HepG2 (cell line): Measurements from ENCODE around the gene FAM3C. TPM values are rescaled to one million over a fixed set of nuclear protein-coding genes. Genes with fewer than 3 reads are reported as not detected.
"Not testable (repeated sequence)": the region's sequence is repeated elsewhere in the genome, so short reads cannot be mapped to it uniquely, and the experiment has no call there.

Source experiments
- ATAC-seq: fragments of 200-7000 bp; cut with Tn5 transposase; 3 replicates; pipeline ENCODE4 v1.9.1; 2020; ENCODE audit warnings: mild to moderate bottlenecking, moderate library complexity
- BruUV-seq: library from RNA; stranded (reverse); fragments of 400-500 nt; replicated peaks from 2 replicates; lab custom pipeline; 2021; lab: Mats Ljungman, UMichigan
- CTCF ChIA-PET: fragments of 300-600 bp; formaldehyde crosslinking; extraction: SDS; loops from one replicate; lab custom pipeline; 2021; ENCODE audit warnings: low total read pairs, inconsistent platforms, low intra/inter-chr PET ratio; lab: Yijun Ruan, JAX
- POLR2A ChIA-PET: fragments of 350-600 bp; sonication (Branson Sonifier 250); formaldehyde crosslinking; loops from one replicate; lab custom pipeline; 2020; ENCODE audit warnings: antibody characterized with exemption, inconsistent platforms; lab: Yijun Ruan, JAX
- DNase-seq: peaks from one replicate; pipeline ENCODE4 v3.0.0-alpha.2; 2015; ENCODE audit warnings: low spot score
- FAIRE-seq: peaks from 3 replicates; lab custom pipeline; 2011; peaks lifted over from hg19 to GRCh38; lab: Jason Lieb, UNC
- H2AFZ ChIP-seq: one replicate; pipeline ENCODE4 v1.6.1; 2011; ENCODE audit warnings: low read length, inconsistent platforms
- H3K27ac ChIP-seq: fragments of 300-600 bp; 3 replicates; pipeline ENCODE4 v1.8.0; 2011; ENCODE audit warnings: mixed run types, mild to moderate bottlenecking, mixed read lengths, low read length, inconsistent platforms; ENCODE audit not compliant: insufficient read depth; ENCODE audit errors: extremely low read length
- H3K27me3 ChIP-seq, 2 experiments: fragments of 200-600 bp in 1 of 2; 2 replicates in 1 of 2; 3 replicates in 1 of 2; pipeline versions ENCODE4 v1.6.0 to v1.8.0; 2011; ENCODE audit warnings: low read length in 2 of 2, mild to moderate bottlenecking in 2 of 2, moderate library complexity in 2 of 2, inconsistent platforms in 1 of 2; ENCODE audit not compliant: insufficient read depth in 2 of 2, control insufficient read depth in 1 of 2
- H3K36me3 ChIP-seq, 2 experiments: fragments of 200-600 bp in 1 of 2; replicated peaks in 1 of 2; 2 replicates in 1 of 2; 3 replicates in 1 of 2; pipeline versions ENCODE4 v1.5.1 to v1.8.0; 2011; ENCODE audit warnings: low read length in 2 of 2, inconsistent platforms in 1 of 2; ENCODE audit not compliant: insufficient read depth in 2 of 2, control insufficient read depth in 1 of 2
- H3K4me1 ChIP-seq: 2 replicates; pipeline ENCODE4 v1.5.1; 2012; ENCODE audit warnings: low read length, inconsistent platforms; ENCODE audit not compliant: insufficient read depth
- H3K4me2 ChIP-seq: 2 replicates; pipeline ENCODE4 v1.6.0; 2011; ENCODE audit warnings: low read depth, low read length, inconsistent platforms
- H3K4me3 ChIP-seq, 3 experiments: fragments of 200-600 bp in 1 of 3; sonication (generic), shearing (Covaris generic) in 1 of 3; replicated peaks in 1 of 3; 2 replicates each; pipeline ENCODE4 v1.5.1; 2011 to 2016; ENCODE audit warnings: low read length in 3 of 3, inconsistent platforms in 2 of 3, low read depth in 2 of 3, mild to moderate bottlenecking in 2 of 3, control low read depth in 1 of 3, mixed read lengths in 1 of 3; ENCODE audit not compliant: insufficient read depth in 1 of 3
- H3K79me2 ChIP-seq: one replicate; pipeline ENCODE4 v1.6.1; 2011; ENCODE audit warnings: low read length, inconsistent platforms; ENCODE audit not compliant: insufficient read depth
- H3K9ac ChIP-seq: 2 replicates; pipeline ENCODE4 v1.6.0; 2011; ENCODE audit warnings: mild to moderate bottlenecking, low read depth, low read length, inconsistent platforms; ENCODE audit not compliant: insufficient read depth
- H3K9me3 ChIP-seq: 2 replicates; pipeline ENCODE4 v1.5.1; 2012; ENCODE audit warnings: mild to moderate bottlenecking, low read length
- H4K20me1 ChIP-seq: 2 replicates; pipeline ENCODE4 v1.6.0; 2011; ENCODE audit warnings: inconsistent platforms, mild to moderate bottlenecking, low read length, moderate library complexity; ENCODE audit not compliant: insufficient read depth
- FOXM1 ChIP-seq: sonication (generic); formaldehyde crosslinking; IDR thresholded peaks from 2 replicates; pipeline ENCODE4 v1.5.0; 2020; ENCODE audit warnings: missing genetic modification reagents
- NR3C1 ChIP-seq: sonication (generic); formaldehyde crosslinking; IDR thresholded peaks from 2 replicates; pipeline ENCODE4 v1.4.0; 2020; ENCODE audit warnings: missing genetic modification reagents
- POGZ ChIP-seq: sonication (generic); formaldehyde crosslinking; IDR thresholded peaks from 2 replicates; pipeline ENCODE4 v1.4.0; 2020; ENCODE audit warnings: mild to moderate bottlenecking, missing genetic modification reagents
- RXRA ChIP-seq: sonication (generic); formaldehyde crosslinking; IDR thresholded peaks from 2 replicates; pipeline ENCODE4 v1.5.1; 2020; ENCODE audit warnings: missing genetic modification reagents
- ZNF33A ChIP-seq: sonication (generic); formaldehyde crosslinking; IDR thresholded peaks from 2 replicates; pipeline ENCODE4 v1.5.1; 2020; ENCODE audit warnings: missing genetic modification reagents, mild to moderate bottlenecking, moderate library complexity, borderline replicate concordance
- ZNF510 ChIP-seq: sonication (generic); formaldehyde crosslinking; IDR thresholded peaks from 2 replicates; pipeline ENCODE4 v1.4.0; 2020; ENCODE audit warnings: low read depth, mild to moderate bottlenecking, missing genetic modification reagents
- WGBS: methylation state at CpG from one replicate; pipeline ENCODE4 v1.1.6; 2017; ENCODE audit warnings: low lambda C conversion rate; 5-methylcytosine and 5-hydroxymethylcytosine counted together
- in situ Hi-C: cut with HindIII; loops from 2 replicates; pipeline ENCODE4 v1.10.0; 2017; ENCODE audit warnings: low pct_unique_long_range_greater_than_20kb; ENCODE audit not compliant: extremely low pct_ligation_motif_present
- intact Hi-C: fragments of 100-400 bp; cut with micrococcal nuclease; formaldehyde crosslinking; loops from one replicate; pipeline ENCODE4 v1.10.0; 2022; ENCODE audit not compliant: unreplicated experiment
- polyA plus RNA-seq, 8 experiments: library from polyadenylated mRNA; depleted of rRNA in 3 of 8; stranded (reverse) in 7 of 8; unstranded in 1 of 8; fragments of >200 nt; fragmentation: Illumina TruSeq in 4 of 8; extraction: Trizol in 4 of 8; gene quantifications; 2 replicates each; pipeline versions ENCODE4 v1.2.1 to v1.2.3, GENCODE V29; 2011 to 2016; ENCODE audit warnings: low read depth in 4 of 8, missing spikeins in 1 of 8, mixed read lengths in 1 of 8; ENCODE audit not compliant: insufficient read depth in 1 of 8
- total RNA-seq, 5 experiments: library from RNA; depleted of rRNA; stranded (reverse); fragments of >200 nt; fragmentation: Illumina TruSeq; extraction: Trizol; gene quantifications; 2 replicates each; pipeline ENCODE4 v1.2.3, GENCODE V29; 2016; ENCODE audit warnings: low read depth in 1 of 5
- TF ChIP-seq, protein P1 (sequence below): sonication (generic); formaldehyde crosslinking; IDR thresholded peaks from 2 replicates; pipeline ENCODE4 v1.4.0; 2020; ENCODE audit warnings: mild to moderate bottlenecking, missing genetic modification reagents, borderline replicate concordance
- TF ChIP-seq, protein P2 (sequence below): sonication (generic); formaldehyde crosslinking; IDR thresholded peaks from 2 replicates; pipeline ENCODE4 v1.8.0; 2022; ENCODE audit warnings: mild to moderate bottlenecking, missing genetic modification reagents
- TF ChIP-seq, protein P3 (sequence below): sonication (generic); formaldehyde crosslinking; conservative IDR thresholded peaks from 2 replicates; pipeline ENCODE4 v1.8.0; 2022; ENCODE audit warnings: low read depth, missing genetic modification reagents

The FAM3C gene
- total and polyA plus RNA-seq, 2 of the 13 experiments (the other 11 are each of a cell fraction or from before 2014, with no cell fraction given), result 14.6 to 16.0 TPM

DNA sequence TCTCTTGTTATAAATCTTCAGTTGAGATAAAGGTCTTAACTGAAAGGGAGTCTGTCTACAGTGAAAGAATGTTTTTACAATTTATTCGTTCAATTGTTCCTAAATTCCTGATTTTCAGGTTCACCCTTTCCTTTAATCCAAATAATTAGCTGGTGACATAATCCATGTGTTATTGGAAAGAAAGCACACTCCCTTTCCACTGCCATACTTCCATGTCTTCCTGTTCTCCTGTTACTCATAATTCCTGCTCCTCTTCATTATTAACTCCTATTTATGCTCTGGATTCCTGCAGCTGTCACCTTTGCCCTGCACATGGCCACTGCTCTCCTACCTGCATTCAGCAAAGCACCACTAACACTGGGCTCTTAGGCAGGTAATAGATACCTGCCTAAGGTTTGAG is 40.0 kb upstream of the FAM3C start (continued):
- TF ChIP-seq NR3C1 (CRISPR knock-in tag) (no peak), ZNF33A (no peak), RXRA (CRISPR knock-in tag) (no peak), FOXM1 (no peak)
- TF ChIP-seq, protein P1, sequence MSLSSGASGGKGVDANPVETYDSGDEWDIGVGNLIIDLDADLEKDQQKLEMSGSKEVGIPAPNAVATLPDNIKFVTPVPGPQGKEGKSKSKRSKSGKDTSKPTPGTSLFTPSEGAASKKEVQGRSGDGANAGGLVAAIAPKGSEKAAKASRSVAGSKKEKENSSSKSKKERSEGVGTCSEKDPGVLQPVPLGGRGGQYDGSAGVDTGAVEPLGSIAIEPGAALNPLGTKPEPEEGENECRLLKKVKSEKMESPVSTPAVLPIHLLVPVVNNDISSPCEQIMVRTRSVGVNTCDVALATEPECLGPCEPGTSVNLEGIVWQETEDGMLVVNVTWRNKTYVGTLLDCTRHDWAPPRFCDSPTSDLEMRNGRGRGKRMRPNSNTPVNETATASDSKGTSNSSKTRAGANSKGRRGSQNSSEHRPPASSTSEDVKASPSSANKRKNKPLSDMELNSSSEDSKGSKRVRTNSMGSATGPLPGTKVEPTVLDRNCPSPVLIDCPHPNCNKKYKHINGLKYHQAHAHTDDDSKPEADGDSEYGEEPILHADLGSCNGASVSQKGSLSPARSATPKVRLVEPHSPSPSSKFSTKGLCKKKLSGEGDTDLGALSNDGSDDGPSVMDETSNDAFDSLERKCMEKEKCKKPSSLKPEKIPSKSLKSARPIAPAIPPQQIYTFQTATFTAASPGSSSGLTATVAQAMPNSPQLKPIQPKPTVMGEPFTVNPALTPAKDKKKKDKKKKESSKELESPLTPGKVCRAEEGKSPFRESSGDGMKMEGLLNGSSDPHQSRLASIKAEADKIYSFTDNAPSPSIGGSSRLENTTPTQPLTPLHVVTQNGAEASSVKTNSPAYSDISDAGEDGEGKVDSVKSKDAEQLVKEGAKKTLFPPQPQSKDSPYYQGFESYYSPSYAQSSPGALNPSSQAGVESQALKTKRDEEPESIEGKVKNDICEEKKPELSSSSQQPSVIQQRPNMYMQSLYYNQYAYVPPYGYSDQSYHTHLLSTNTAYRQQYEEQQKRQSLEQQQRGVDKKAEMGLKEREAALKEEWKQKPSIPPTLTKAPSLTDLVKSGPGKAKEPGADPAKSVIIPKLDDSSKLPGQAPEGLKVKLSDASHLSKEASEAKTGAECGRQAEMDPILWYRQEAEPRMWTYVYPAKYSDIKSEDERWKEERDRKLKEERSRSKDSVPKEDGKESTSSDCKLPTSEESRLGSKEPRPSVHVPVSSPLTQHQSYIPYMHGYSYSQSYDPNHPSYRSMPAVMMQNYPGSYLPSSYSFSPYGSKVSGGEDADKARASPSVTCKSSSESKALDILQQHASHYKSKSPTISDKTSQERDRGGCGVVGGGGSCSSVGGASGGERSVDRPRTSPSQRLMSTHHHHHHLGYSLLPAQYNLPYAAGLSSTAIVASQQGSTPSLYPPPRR (CRISPR knock-in tag), result no peak

DNA sequence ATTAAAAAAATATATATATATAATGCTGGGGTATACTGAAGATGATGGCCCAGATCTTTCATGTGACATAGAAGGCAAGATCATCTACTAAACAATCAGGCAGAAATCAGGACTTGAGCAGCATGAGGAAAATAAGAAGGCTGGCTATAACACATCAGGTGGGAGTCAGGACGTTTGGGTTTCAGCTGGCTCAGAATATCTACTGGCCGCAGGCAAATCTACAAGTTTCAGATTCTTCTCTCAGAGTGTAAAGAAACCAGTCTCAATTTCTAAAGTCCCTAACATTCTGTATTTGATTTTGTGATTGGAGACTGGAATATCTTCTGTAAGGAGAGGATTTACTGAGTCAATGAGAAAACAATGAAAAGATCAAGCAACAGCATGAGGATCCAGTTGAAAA is 37.7 kb upstream of the FAM3C start:
- in situ Hi-C loops (no loop called here), intact Hi-C loops (no loop called here)
- Histone ChIP-seq H3K36me3 (no peaks in the 10 kb centered on the region), H3K4me1 (peaks cover 5% of the 10 kb centered on the region; the same call in 1 of the 2 replicates), H3K79me2 (no peaks in the 10 kb centered on the region), H3K27ac (no peak overlapping the region), H3K4me3 (no peak overlapping the region), H2AFZ (no peak overlapping the region), H4K20me1 (no peaks in the 10 kb centered on the region), H3K4me2 (no peak overlapping the region)
- CTCF ChIA-PET, result no interaction called here
- no peak for DNase-seq
- WGBS, result 42% methylated on average over 2 of the region's 2 CpGs
- no peak for ATAC-seq
- FAIRE-seq, result no peak
- TF ChIP-seq ZNF510 (CRISPR knock-in tag) (no peak), POGZ (CRISPR knock-in tag) (no peak)
- TF ChIP-seq, protein P2, sequence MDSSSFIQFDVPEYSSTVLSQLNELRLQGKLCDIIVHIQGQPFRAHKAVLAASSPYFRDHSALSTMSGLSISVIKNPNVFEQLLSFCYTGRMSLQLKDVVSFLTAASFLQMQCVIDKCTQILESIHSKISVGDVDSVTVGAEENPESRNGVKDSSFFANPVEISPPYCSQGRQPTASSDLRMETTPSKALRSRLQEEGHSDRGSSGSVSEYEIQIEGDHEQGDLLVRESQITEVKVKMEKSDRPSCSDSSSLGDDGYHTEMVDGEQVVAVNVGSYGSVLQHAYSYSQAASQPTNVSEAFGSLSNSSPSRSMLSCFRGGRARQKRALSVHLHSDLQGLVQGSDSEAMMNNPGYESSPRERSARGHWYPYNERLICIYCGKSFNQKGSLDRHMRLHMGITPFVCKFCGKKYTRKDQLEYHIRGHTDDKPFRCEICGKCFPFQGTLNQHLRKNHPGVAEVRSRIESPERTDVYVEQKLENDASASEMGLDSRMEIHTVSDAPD (CRISPR knock-in tag), result no peak
- TF ChIP-seq, protein P3, sequence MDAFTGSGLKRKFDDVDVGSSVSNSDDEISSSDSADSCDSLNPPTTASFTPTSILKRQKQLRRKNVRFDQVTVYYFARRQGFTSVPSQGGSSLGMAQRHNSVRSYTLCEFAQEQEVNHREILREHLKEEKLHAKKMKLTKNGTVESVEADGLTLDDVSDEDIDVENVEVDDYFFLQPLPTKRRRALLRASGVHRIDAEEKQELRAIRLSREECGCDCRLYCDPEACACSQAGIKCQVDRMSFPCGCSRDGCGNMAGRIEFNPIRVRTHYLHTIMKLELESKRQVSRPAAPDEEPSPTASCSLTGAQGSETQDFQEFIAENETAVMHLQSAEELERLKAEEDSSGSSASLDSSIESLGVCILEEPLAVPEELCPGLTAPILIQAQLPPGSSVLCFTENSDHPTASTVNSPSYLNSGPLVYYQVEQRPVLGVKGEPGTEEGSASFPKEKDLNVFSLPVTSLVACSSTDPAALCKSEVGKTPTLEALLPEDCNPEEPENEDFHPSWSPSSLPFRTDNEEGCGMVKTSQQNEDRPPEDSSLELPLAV (CRISPR knock-in tag), result no peak
- TF ChIP-seq, all 625 proteins: peak for 0
- BruUV-seq, result no TSS peak
- no peaks in the 10 kb centered on the region for H3K27me3 ChIP-seq
- POLR2A ChIA-PET, result no interaction called here
- H3K9me3 ChIP-seq, result no peaks in the 10 kb centered on the region
- no peak overlapping the region for H3K9ac ChIP-seq

DNA sequence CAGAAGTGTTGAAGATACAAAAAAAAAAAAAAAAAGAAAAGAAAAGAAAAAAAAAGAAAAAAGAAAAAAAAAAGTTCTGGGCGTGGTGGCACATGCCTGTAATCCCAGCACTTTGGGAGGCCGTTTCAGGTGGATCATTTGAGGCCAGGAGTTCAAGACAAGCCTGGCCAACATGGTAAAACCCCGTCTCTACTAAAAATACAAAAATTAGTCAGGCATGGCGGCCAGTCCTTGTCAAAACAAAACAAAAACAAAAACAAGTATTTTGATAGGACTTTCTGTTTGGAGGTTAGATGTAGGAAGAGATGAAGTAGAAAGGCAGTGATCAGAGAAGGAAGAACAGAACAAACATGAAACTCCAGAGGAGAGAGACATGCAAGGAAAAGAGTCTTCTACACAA is 36.4 kb upstream of the FAM3C start:
- DNase-seq, ATAC-seq, H3K9me3 ChIP-seq, CTCF ChIA-PET, H3K4me3 ChIP-seq, FAIRE-seq, H3K79me2 ChIP-seq, BruUV-seq, H4K20me1 ChIP-seq, H3K4me1 ChIP-seq, H3K4me2 ChIP-seq, H3K9ac ChIP-seq, H3K27ac ChIP-seq, in situ Hi-C loops, H3K36me3 ChIP-seq, intact Hi-C loops, POLR2A ChIA-PET, H3K27me3 ChIP-seq, H2AFZ ChIP-seq: not testable (repeated sequence)
- 18% methylated on average over 4 of the region's 4 CpGs for WGBS
